Neural crest cell (in vitro differentiated cells): ENCODE measurements around the gene CCDC92. TPM values are rescaled to one million over a fixed set of nuclear protein-coding genes. Genes with fewer than 3 reads are reported as not detected.

ENCODE experiments used
- DNase-seq: peaks from one replicate; pipeline ENCODE4 v3.0.0; 2021; ENCODE audit warnings: low read depth, mixed read lengths, low spot score
- H3K27ac Mint-ChIP-seq: one replicate; pipeline ENCODE4 v1.8.0; 2021; ENCODE audit warnings: mild to moderate bottlenecking, mixed read lengths; ENCODE audit not compliant: unreplicated experiment
- H3K27me3 Mint-ChIP-seq: 2 replicates; pipeline ENCODE4 v1.8.0; 2021; ENCODE audit warnings: low read depth, mild to moderate bottlenecking, mixed read lengths
- H3K36me3 Mint-ChIP-seq: 2 replicates; pipeline ENCODE4 v1.8.0; 2021; ENCODE audit warnings: low read depth, mild to moderate bottlenecking, mixed read lengths
- H3K4me1 Mint-ChIP-seq: 2 replicates; pipeline ENCODE4 v1.8.0; 2021; ENCODE audit warnings: mixed read lengths
- H3K4me3 Mint-ChIP-seq: one replicate; pipeline ENCODE4 v1.8.0; 2021; ENCODE audit warnings: mild to moderate bottlenecking, mixed read lengths
- H3K9me3 Mint-ChIP-seq: 2 replicates; pipeline ENCODE4 v1.8.0; 2021; ENCODE audit warnings: mixed read lengths
- CTCF ChIP-seq: fragments of 200-600 bp; sonication (generic); conservative IDR thresholded peaks from 2 replicates; pipeline ENCODE4 v1.5.0; 2021; ENCODE audit warnings: antibody characterized with exemption, mild to moderate bottlenecking
- total RNA-seq: library from RNA; stranded (reverse); gene quantifications from 2 replicates; pipeline ENCODE4 v1.2.1, GENCODE V29; 2021

The CCDC92 gene
- total RNA-seq, 1 donor from 2014 or later: 33.5 TPM

- no peaks in the 10 kb centered on the region for H3K27me3 Mint-ChIP-seq
These were observed 38.1 kb upstream of the CCDC92 start for GRCh38 chr12:124010687-124011086.

GRCh38 chr12:124009781-124010180 lies 37.1 kb upstream of the CCDC92 start:
- Mint-ChIP-seq H3K4me3 (no peak overlapping the region), H3K4me1 (peaks cover 32% of the 10 kb centered on the region), H3K36me3 (peaks cover 24% of the 10 kb centered on the region), H3K27me3 (no peaks in the 10 kb centered on the region), H3K9me3 (no peaks in the 10 kb centered on the region), H3K27ac (no peak overlapping the region)
- no peak for DNase-seq
- TF ChIP-seq CTCF: no peak

More at GRCh38 chr12:124010687-124011086, 38.1 kb upstream of the CCDC92 start:
- Mint-ChIP-seq H3K36me3 (peaks cover 24% of the 10 kb centered on the region), H3K9me3 (no peaks in the 10 kb centered on the region), H3K4me1 (peaks cover 32% of the 10 kb centered on the region), H3K4me3 (no peak overlapping the region), H3K27ac (no peak overlapping the region)
- no peak for DNase-seq
- TF ChIP-seq CTCF: no peak

- Mint-ChIP-seq H3K27ac (no peak overlapping the region), H3K4me3 (peak overlapping the region; percentile 10), H3K9me3 (no peaks in the 10 kb centered on the region), H3K27me3 (no peaks in the 10 kb centered on the region), H3K4me1 (peaks cover 32% of the 10 kb centered on the region), H3K36me3 (peaks cover 22% of the 10 kb centered on the region)
- no peak for DNase-seq
- TF ChIP-seq CTCF: no peak
These were observed 36.0 kb upstream of the CCDC92 start for GRCh38 chr12:124008595-124008994.

- H3K27ac Mint-ChIP-seq: peak overlapping the region; percentile 3
- no peak for DNase-seq
- TF ChIP-seq CTCF: no peak
- peaks cover 16% of the 10 kb centered on the region for H3K36me3 Mint-ChIP-seq
- no peaks in the 10 kb centered on the region for H3K27me3 Mint-ChIP-seq
- no peaks in the 10 kb centered on the region for H3K9me3 Mint-ChIP-seq
- H3K4me1 Mint-ChIP-seq: peaks cover 32% of the 10 kb centered on the region
- H3K4me3 Mint-ChIP-seq: no peak overlapping the region
These were observed 35.4 kb upstream of the CCDC92 start for GRCh38 chr12:124007826-124008570.

GRCh38 chr12:124006846-124007713 lies 34.4 kb upstream of the CCDC92 start:
- TF ChIP-seq CTCF: no peak
- Mint-ChIP-seq H3K4me3 (no peak overlapping the region), H3K36me3 (peaks cover 9% of the 10 kb centered on the region), H3K9me3 (no peaks in the 10 kb centered on the region), H3K27me3 (no peaks in the 10 kb centered on the region), H3K27ac (peak overlapping the region; percentile 53), H3K4me1 (peaks cover 32% of the 10 kb centered on the region)
- no peak for DNase-seq
